HFF-Myc (cell line): ENCODE measurements around the gene OR5D18.
"Not testable (repeated sequence)": the region's sequence is repeated elsewhere in the genome, so short reads cannot be mapped to it uniquely, and the experiment has no call there.

Experiments
- DNase-seq: peaks from one replicate; pipeline ENCODE4 v3.0.0-alpha.2; 2011; ENCODE audit warnings: low read depth; ENCODE audit errors: extremely low read depth
- H3K4me3 ChIP-seq: replicated peaks from 2 replicates; pipeline ENCODE4 v1.5.1; 2011; ENCODE audit warnings: low read depth, mild to moderate bottlenecking, control low read depth, low read length
- TF ChIP-seq, protein P1 (sequence below): IDR thresholded peaks from 2 replicates; pipeline ENCODE4 v1.5.1; 2012; ENCODE audit warnings: mild to moderate bottlenecking, low read depth, low read length, control low read depth; ENCODE audit errors: missing control alignments

Gene OR5D18

DNA sequence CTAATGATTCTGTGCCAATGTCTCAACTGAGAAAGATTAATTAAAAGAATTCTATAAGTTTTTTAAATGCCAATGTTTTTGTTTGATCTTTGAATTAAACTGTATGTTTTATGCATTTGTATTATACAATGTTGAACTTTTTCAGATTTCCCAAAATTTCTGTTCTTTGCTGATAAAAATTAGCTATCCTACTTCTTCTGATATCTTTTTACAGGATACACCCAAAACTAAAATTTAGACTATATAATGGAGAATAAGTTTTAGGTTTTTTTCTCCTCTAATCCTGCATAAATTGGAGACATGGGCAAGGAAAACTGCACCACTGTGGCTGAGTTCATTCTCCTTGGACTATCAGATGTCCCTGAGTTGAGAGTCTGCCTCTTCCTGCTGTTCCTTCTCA, 7.5 kb downstream of the OR5D18 start, which contains the start of gene OR5L2:
Gene OR5L2, plus strand, starts transcription at position 301 of the 400 bp plus-strand sequence. Its CDS starts 0 bp downstream, at position 301.
- TF ChIP-seq, protein P1, sequence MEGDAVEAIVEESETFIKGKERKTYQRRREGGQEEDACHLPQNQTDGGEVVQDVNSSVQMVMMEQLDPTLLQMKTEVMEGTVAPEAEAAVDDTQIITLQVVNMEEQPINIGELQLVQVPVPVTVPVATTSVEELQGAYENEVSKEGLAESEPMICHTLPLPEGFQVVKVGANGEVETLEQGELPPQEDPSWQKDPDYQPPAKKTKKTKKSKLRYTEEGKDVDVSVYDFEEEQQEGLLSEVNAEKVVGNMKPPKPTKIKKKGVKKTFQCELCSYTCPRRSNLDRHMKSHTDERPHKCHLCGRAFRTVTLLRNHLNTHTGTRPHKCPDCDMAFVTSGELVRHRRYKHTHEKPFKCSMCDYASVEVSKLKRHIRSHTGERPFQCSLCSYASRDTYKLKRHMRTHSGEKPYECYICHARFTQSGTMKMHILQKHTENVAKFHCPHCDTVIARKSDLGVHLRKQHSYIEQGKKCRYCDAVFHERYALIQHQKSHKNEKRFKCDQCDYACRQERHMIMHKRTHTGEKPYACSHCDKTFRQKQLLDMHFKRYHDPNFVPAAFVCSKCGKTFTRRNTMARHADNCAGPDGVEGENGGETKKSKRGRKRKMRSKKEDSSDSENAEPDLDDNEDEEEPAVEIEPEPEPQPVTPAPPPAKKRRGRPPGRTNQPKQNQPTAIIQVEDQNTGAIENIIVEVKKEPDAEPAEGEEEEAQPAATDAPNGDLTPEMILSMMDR, result no peak
- DNase-seq, result no peak
- no peak within 1 kb of the TSS for H3K4me3 ChIP-seq

DNA sequence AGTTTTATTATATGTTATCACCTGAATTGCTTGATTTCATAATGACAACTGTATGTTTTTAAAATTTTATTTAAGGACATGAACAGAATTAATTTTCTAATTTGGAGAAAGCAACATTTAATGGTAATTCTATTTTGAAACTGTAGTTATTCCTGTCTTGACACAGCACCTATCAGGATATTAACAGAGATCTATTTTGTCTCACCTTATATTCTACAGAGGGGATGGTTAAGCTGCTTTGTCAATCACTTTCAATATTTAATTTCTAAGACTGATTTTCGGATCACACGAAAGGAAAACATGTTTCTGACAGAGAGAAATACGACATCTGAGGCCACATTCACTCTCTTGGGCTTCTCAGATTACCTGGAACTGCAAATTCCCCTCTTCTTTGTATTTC, 19.0 kb downstream of the OR5D18 start, which contains the start of gene OR5D16:
Gene OR5D16, plus strand, starts transcription at position 301 of the 400 bp plus-strand sequence. Its CDS starts 0 bp downstream, at position 301.
- DNase-seq, result no peak
- TF ChIP-seq, protein P1, result no peak
- no peak within 1 kb of the TSS for H3K4me3 ChIP-seq

DNA sequence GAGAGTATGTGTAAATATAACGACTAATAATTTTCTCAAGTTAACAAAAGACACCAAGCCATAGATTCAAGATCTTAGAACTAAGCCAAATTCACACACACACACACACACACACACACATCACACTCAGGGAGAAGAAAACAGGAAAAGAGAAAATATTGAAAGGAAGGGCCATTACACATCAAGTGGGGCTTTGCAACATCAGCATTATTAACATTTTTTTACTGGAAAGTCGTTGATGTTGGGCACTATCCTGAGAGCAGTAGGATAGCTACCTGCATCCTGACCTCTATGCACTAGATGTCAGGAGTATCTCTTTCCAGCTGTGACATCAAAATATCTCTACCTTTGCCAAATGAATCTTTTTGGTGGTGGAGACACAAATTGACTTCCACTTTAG, 28.0 kb downstream of the OR5D18 start:
- H3K4me3 ChIP-seq, result no peak overlapping the region
- TF ChIP-seq, protein P1, result no peak

DNA sequence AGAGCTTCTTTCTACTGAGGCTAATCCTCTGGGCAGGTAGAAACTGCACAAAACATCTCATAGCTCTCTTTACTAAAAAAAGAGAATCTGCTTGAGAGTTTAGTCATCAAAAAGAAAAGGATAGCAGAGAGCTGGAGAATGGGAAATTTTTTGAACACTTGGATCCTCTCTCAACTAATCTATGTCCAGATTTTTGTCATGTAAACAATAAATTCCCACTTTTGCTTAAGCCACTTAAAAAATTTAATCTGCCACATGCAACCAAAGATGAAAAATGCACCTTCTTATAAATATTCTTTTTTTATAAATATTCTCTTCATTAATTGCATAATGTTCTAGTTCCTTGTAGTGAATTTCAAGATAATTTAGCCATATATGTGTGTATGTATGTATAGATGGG, 29.6 kb downstream of the OR5D18 start:
- no peak overlapping the region for H3K4me3 ChIP-seq
- TF ChIP-seq, protein P1, result no peak
- DNase-seq, result no peak

More for the DNA sequence above, 28.0 kb downstream of the OR5D18 start:
- DNase-seq, result no peak

DNA sequence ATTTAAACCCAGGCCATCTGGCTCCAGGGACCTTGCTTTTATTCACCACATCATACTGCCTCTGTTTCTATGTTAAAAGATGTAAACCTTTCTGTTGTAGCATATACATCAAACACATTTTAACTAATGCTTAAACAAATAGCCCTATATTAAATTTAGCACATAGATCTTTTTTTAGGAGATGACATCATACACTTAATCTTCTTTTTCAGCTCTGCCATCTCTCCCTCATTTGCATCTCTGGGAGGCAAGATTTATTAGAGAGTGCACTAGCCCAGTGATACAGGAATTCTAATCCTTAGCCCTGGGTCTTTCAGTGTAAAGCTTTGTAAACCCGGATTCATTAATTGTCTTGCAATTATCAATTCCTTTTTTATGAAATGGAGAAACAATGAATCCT, 32.7 kb downstream of the OR5D18 start:
- TF ChIP-seq, protein P1, result no peak

DNA sequence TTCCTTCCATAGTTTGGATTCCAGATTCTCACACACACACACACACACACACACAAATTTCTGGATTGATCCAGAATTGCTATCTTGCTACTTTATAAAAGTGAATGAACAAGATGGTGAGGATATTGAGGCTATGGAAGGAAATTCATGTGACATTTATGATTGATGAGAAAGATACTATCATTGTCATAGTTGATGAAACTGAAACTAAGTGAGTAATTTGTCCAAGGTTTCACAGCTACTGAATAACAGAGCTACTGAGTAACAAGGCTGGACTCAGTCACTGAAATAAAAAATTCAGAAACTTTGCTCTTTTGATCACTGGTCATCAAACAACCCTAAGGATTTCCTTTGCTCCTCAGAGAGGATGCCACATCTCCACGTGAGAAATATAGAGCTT, 35.3 kb downstream of the OR5D18 start:
- no peak overlapping the region for H3K4me3 ChIP-seq
- TF ChIP-seq, protein P1, result no peak
- DNase-seq, result no peak

More for the DNA sequence above, 32.7 kb downstream of the OR5D18 start:
- H3K4me3 ChIP-seq, result no peak overlapping the region
- no peak for DNase-seq

DNA sequence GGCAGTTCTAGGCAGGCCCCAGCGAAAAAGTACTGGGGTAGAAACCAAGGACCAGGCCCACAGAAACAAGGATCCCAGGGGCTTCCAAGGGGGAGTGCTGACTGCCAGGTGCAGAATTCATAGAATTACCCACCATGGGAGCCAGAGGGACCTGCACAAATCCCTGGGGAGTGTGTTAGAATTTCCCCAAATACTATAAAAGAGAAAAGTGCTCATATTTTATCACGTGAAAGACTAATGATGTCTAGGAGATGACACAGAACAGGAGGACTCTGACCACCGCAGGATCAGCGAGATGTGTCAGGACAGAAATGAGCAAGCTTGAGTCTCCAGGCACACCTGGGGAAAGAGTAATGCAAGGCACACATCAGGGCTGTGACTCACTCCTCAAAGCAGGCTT, 47.9 kb downstream of the OR5D18 start:
- not testable (repeated sequence) for H3K4me3 ChIP-seq, DNase-seq
